Transverse colon (tissue), 4 donors: Measurements from ENCODE around the gene FANCC. TPM values are rescaled to one million over a fixed set of nuclear protein-coding genes. Genes with fewer than 3 reads are reported as not detected.
"Not testable (repeated sequence)": the region's sequence is repeated elsewhere in the genome, so short reads cannot be mapped to it uniquely, and the experiment has no call there.

Source experiments
- DNase-seq: peaks from one replicate; pipeline ENCODE4 v3.0.0-alpha.2; 2019
- H3K27ac ChIP-seq, 4 donors: fragments of 200-600 bp; sonication (generic); 2 replicates each; pipeline ENCODE4 v1.5.1; 2016 to 2018; ENCODE audit warnings: inconsistent platforms in 4 of 4
- H3K27me3 ChIP-seq: fragments of 200-600 bp; sonication (generic); 2 replicates; pipeline ENCODE4 v1.5.1; 2017; ENCODE audit warnings: inconsistent platforms
- H3K36me3 ChIP-seq, 4 donors: fragments of 200-600 bp; sonication (generic); 2 replicates each; pipeline ENCODE4 v1.5.1; 2017 to 2019; ENCODE audit warnings: inconsistent platforms in 4 of 4
- H3K4me1 ChIP-seq, 4 donors: fragments of 200-600 bp; sonication (generic); 2 replicates each; pipeline ENCODE4 v1.5.1; 2017 to 2020; ENCODE audit warnings: inconsistent platforms in 4 of 4
- H3K4me3 ChIP-seq, 4 donors: fragments of 200-600 bp; sonication (generic); 1 replicate in 1 of 4; 2 replicates in 3 of 4; pipeline versions ENCODE4 v1.5.1 to v1.6.1; 2017 to 2019; ENCODE audit warnings: inconsistent platforms in 4 of 4
- H3K9me3 ChIP-seq, 2 donors: fragments of 200-600 bp; sonication (generic); 2 replicates each; pipeline ENCODE4 v1.5.1; 2017 to 2019; ENCODE audit warnings: inconsistent platforms in 2 of 2
- EP300 ChIP-seq: sonication (generic); formaldehyde crosslinking; IDR thresholded peaks from one replicate; pipeline ENCODE4 v1.6.1; 2017; ENCODE audit warnings: antibody characterized with exemption, low read depth
- POLR2A ChIP-seq: fragments of 450-650 bp; IDR thresholded peaks from one replicate; pipeline ENCODE4 v1.6.1; 2016; ENCODE audit warnings: antibody characterized with exemption, mild to moderate bottlenecking, moderate library complexity
- POLR2AphosphoS5 ChIP-seq, 3 donors: sonication (generic); formaldehyde crosslinking; IDR thresholded peaks; one replicate each; pipeline ENCODE4 v1.6.1; 2016; ENCODE audit warnings: antibody characterized with exemption in 3 of 3
- WGBS, 2 donors: methylation state at CpG; one replicate each; pipeline ENCODE4 v1.1.5; 2018; ENCODE audit warnings: low coverage in 1 of 2; 5-methylcytosine and 5-hydroxymethylcytosine counted together
- in situ Hi-C, 4 donors: fragments of 200-750 bp; cut with MboI; loops; one replicate each; pipeline versions ENCODE4 v1.15.0 to v1.15.1; 2017; ENCODE audit warnings: low sequenced_read_pairs in 3 of 4, low pct_ligation_motif_present in 1 of 4, low pct_unique_long_range_greater_than_20kb in 1 of 4
- intact Hi-C: fragments of 100-400 bp; cut with DNase I; formaldehyde crosslinking; loops from one replicate; pipeline ENCODE4 v1.15.1; 2023; ENCODE audit warnings: low total_unique reads
- total RNA-seq, 4 donors: library from RNA; depleted of rRNA; stranded (reverse); fragments of >200 nt; gene quantifications; one replicate each; pipeline ENCODE4 v1.1.0, GENCODE V29; 2016
- TF ChIP-seq, protein P1 (sequence below), 5 experiments: fragments of 200-600 bp in 3 of 5; fragments of 450-650 bp in 2 of 5; sonication (generic) in 3 of 5; IDR thresholded peaks; 1 replicate in 2 of 5; 2 replicates in 3 of 5; pipeline ENCODE4 v1.5.1; 2016 to 2017; ENCODE audit warnings: antibody characterized with exemption in 5 of 5, inconsistent platforms in 3 of 5, mild to moderate bottlenecking in 2 of 5, moderate library complexity in 1 of 5

Gene FANCC
- total RNA-seq, 4 donors from 2014 or later: 4.0 to 10.3 (median 9.5) TPM

DNA sequence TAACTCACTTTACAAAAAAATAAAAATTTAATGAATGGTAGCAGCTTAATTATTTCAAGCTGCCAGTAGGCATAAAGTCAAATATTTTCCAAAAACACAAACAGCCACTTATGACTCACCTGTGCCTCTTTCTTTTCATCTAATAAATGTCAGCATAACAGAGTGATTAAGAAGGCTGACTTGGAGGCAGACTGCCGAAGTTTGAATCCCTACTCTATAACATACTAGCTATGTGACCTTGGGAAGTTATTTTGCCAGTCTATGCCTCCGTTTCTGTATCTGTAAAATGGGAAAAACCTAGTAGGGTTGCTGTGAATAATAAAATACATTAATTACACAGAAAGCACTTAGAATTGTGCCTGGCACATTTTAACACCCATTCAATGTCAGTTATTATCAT is 33.8 kb downstream of the FANCC start:
- Histone ChIP-seq H3K27ac (peak overlapping the region in 3 of 4 donors; percentile 6 to 32 (median 23)), H3K9me3 (peaks cover 11 to 12% of the 10 kb centered on the region in 2 donors), H3K27me3 (no peaks in the 10 kb centered on the region), H3K36me3 (no peaks in the 10 kb centered on the region), H3K4me3 (no peak overlapping the region), H3K4me1 (no peaks in the 10 kb centered on the region)
- TF ChIP-seq, protein P1, sequence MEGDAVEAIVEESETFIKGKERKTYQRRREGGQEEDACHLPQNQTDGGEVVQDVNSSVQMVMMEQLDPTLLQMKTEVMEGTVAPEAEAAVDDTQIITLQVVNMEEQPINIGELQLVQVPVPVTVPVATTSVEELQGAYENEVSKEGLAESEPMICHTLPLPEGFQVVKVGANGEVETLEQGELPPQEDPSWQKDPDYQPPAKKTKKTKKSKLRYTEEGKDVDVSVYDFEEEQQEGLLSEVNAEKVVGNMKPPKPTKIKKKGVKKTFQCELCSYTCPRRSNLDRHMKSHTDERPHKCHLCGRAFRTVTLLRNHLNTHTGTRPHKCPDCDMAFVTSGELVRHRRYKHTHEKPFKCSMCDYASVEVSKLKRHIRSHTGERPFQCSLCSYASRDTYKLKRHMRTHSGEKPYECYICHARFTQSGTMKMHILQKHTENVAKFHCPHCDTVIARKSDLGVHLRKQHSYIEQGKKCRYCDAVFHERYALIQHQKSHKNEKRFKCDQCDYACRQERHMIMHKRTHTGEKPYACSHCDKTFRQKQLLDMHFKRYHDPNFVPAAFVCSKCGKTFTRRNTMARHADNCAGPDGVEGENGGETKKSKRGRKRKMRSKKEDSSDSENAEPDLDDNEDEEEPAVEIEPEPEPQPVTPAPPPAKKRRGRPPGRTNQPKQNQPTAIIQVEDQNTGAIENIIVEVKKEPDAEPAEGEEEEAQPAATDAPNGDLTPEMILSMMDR (IDR thresholded peaks at IDR 0.05): no peak
- TF ChIP-seq POLR2AphosphoS5 (IDR thresholded peaks at IDR 0.05) (no peak), POLR2A (no peak), EP300 (no peak)
- no peak for DNase-seq
- in situ Hi-C loops (no loop called here), intact Hi-C loops (no loop called here)
- 56 to 57% methylated on average over 2 of the region's 2 CpGs for WGBS, 2 donors

DNA sequence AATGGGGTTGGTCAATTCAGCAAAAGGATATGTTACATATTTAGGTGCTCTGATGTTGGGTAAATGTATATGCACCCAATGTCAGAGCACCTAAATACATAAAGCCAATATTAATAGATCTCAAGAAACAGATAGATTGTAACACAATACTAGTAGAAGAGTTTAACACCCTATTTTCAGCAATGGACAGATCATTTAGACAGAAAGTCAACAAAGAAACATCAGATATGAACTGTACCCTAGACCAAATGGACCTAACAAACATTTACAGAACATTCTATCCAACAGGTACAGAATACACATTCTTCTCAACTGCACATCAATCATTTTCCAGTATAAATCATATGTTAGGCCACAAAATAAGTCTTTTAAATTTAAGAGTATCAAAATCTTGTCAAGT is 35.2 kb downstream of the FANCC start:
- intact Hi-C loops (no loop called here), in situ Hi-C loops (no loop called here)
- no peak for TF ChIP-seq EP300
- TF ChIP-seq, protein P1 (IDR thresholded peaks at IDR 0.05): no peak
- TF ChIP-seq POLR2AphosphoS5 (IDR thresholded peaks at IDR 0.05): no peak
- TF ChIP-seq POLR2A: no peak
- peaks cover 11 to 12% of the 10 kb centered on the region in 2 donors for H3K9me3 ChIP-seq
- no peak overlapping the region for H3K4me3 ChIP-seq
- H3K27ac ChIP-seq: no peak overlapping the region
- H3K36me3 ChIP-seq: no peaks in the 10 kb centered on the region
- H3K4me1 ChIP-seq: no peaks in the 10 kb centered on the region
- DNase-seq: no peak
- no peaks in the 10 kb centered on the region for H3K27me3 ChIP-seq

DNA sequence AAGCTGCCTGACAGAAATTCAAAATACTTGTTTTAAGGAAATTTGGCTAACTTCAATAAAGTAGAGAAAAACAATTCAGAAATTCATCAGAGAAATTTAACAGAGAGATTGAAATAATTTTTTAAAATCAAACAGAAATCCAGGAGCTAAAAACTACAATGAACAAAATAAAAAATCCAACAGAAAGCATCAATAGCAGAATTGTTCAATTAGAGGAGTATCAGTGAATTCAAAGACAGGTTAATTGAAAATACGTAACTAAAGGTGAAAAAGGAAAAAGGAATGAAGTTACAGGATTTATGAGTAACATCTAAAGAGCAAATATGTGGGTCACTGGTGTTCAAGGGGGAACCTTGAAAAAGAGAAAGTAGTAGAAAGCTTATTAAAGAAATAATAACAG is 36.8 kb downstream of the FANCC start:
- Histone ChIP-seq H3K9me3 (peaks cover 11 to 12% of the 10 kb centered on the region in 2 donors), H3K27me3 (no peaks in the 10 kb centered on the region), H3K27ac (no peak overlapping the region), H3K4me1 (no peaks in the 10 kb centered on the region), H3K36me3 (no peaks in the 10 kb centered on the region), H3K4me3 (no peak overlapping the region)
- no peak for TF ChIP-seq POLR2AphosphoS5 (IDR thresholded peaks at IDR 0.05)
- no peak for TF ChIP-seq EP300
- no peak for TF ChIP-seq POLR2A
- TF ChIP-seq, protein P1 (IDR thresholded peaks at IDR 0.05): no peak
- intact Hi-C loops: no loop called here
- 79 to 97% methylated on average over 1 of the region's 1 CpG for WGBS, 2 donors
- DNase-seq: no peak
- in situ Hi-C loops: no loop called here

DNA sequence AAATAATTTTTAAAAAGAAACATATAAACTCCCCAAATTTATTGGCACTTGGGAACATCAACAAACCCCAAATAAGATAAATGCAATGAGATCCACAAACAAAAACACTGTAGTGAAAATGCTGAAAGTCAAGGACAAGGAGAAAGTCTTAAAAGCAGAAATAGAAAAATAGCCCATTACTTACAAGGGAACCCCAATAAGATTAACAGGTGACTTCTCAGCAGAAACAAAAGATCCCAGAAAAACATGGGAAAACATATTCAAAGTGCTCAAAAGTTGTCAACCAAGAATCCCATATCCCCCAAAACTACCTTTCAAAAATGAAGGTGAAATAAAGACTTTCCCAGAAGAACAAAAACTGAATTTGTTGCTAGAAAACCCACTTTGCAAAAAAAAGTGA is 40.0 kb downstream of the FANCC start:
- intact Hi-C loops (no loop called here), in situ Hi-C loops (no loop called here)
- Histone ChIP-seq H3K4me1 (no peaks in the 10 kb centered on the region), H3K4me3 (no peak overlapping the region), H3K9me3 (peaks cover 11 to 12% of the 10 kb centered on the region in 2 donors), H3K27ac (no peak overlapping the region), H3K36me3 (no peaks in the 10 kb centered on the region), H3K27me3 (no peaks in the 10 kb centered on the region)
- TF ChIP-seq POLR2AphosphoS5 (IDR thresholded peaks at IDR 0.05): no peak
- TF ChIP-seq POLR2A: no peak
- no peak for TF ChIP-seq EP300
- no peak for DNase-seq

DNA sequence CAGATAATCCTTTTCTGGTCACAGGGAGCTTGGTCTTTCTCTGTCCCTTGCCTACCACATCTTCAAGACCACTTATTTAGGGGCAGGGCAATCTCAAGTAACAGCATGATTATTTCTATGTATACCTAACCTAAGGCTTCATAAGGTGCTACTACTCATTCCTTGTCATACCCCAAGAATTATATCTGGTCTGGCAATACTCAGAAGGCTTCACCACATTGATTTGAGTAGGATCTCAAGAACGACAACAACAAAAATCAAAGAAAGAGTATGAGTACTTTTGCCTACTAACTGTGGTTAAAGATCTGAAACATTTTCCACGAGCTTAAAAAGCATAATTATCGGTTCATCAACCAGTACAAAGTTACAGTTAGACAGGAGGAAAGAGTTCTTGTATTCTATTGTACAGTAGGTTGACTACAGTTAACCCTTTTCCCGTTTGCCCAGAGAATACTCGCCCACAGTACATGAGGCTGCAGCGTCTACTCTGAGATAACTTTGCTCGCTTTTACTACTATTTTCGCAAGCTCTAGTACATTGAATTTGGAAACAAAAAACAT is 41.0 kb downstream of the FANCC start:
- TF ChIP-seq, protein P1 (IDR thresholded peaks at IDR 0.05): no peak
- TF ChIP-seq POLR2A (no peak), POLR2AphosphoS5 (IDR thresholded peaks at IDR 0.05) (no peak), EP300 (no peak)
- no peaks in the 10 kb centered on the region for H3K27me3 ChIP-seq
- intact Hi-C loops (no loop called here), in situ Hi-C loops (no loop called here)
- H3K27ac ChIP-seq: no peak overlapping the region
- peaks cover 11 to 12% of the 10 kb centered on the region in 2 donors for H3K9me3 ChIP-seq
- 88 to 94% methylated on average over 8 of the region's 8 CpGs for WGBS, 2 donors
- H3K4me1 ChIP-seq: no peaks in the 10 kb centered on the region
- DNase-seq: no peak
- no peak overlapping the region for H3K4me3 ChIP-seq
- H3K36me3 ChIP-seq: no peaks in the 10 kb centered on the region

DNA sequence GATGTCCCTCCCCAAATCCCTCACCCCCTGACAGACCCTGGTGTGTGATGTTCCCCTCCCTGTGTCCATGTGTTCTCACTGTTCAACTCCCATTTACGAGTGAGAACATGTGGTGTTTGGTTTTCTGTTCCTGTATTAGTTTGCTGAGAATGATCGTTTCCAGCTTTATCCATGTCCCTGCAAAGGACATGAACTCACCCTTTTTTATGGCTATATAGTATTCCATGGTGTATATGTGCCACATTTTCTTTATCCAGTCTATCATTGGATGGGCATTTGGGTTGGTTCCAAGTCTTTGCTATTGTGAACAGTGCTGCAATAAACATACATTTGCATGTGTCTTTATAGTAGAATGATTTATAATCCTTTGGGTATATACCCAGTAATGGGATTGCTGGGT is 43.3 kb downstream of the FANCC start:
- in situ Hi-C loops: not testable (repeated sequence)

More for the DNA sequence above, 43.3 kb downstream of the FANCC start:
- 95 to 100% methylated on average over 1 to 2 of the region's 2 CpGs for WGBS, 2 donors
- H3K36me3 ChIP-seq, H3K4me3 ChIP-seq, intact Hi-C loops, DNase-seq, H3K9me3 ChIP-seq, H3K27ac ChIP-seq, H3K4me1 ChIP-seq, H3K27me3 ChIP-seq: not testable (repeated sequence)
